ENCODE results near the gene ERGIC1.
A peak's percentile ranks its signal among the peaks of the same experiment; 100 is the strongest.
"Not testable (repeated sequence)": the region's sequence is repeated elsewhere in the genome, so short reads cannot be mapped to it uniquely, and the experiment has no call there.

Gene ERGIC1, protein sequence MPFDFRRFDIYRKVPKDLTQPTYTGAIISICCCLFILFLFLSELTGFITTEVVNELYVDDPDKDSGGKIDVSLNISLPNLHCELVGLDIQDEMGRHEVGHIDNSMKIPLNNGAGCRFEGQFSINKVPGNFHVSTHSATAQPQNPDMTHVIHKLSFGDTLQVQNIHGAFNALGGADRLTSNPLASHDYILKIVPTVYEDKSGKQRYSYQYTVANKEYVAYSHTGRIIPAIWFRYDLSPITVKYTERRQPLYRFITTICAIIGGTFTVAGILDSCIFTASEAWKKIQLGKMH

DNA sequence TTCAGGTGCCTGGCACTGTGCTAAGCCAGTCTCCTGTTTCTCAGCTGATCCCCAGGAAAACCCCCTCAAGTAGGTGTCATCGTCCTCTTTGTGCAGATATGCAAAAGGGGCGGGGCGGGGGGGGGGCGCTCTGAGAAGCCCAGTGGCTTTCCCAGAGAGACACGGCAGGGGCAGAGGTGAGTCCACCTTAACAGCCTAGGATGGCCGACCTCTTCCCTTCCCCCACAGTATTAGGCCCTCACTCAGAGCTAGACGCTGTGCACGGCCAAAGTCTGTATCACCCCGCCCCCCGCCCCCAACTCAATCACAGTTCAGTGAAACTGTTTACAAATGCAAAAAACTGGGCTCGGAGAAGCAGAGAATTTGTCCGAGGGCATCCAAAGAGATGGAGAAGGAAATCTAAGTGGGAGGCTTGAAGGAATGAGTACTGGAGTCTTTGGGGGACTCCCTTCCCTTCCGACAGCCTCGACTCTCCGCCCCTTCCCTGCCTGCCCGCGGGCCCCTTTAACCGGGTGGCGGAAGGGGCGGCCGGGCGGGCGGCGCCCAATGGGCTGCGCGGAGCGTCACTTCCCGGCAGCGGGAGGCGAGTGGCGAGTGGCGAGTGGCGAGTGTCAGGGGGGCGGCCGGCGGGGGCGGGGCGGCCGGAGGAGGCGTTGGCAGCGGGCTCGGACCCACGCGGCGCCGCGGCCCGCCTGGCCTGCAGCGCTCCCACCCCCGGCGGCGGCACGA is at the start of gene ERGIC1:
TSS of gene ERGIC1 (plus strand) at position 566 of the 729 bp plus-strand sequence. CDS start at position 729, 163 bp downstream.
- peak within 1 kb of the TSS; percentile 77 for H3K27ac ChIP-seq
- DNase-seq (ENCODE audit: low read depth, low spot score) = no peak

GRCh38 chr5:172785429-172786088 is 48.5 kb upstream of the ERGIC1 start:
- no peak overlapping the region for H3K27ac ChIP-seq
- no peak for DNase-seq (ENCODE audit: low read depth, low spot score)

DNA sequence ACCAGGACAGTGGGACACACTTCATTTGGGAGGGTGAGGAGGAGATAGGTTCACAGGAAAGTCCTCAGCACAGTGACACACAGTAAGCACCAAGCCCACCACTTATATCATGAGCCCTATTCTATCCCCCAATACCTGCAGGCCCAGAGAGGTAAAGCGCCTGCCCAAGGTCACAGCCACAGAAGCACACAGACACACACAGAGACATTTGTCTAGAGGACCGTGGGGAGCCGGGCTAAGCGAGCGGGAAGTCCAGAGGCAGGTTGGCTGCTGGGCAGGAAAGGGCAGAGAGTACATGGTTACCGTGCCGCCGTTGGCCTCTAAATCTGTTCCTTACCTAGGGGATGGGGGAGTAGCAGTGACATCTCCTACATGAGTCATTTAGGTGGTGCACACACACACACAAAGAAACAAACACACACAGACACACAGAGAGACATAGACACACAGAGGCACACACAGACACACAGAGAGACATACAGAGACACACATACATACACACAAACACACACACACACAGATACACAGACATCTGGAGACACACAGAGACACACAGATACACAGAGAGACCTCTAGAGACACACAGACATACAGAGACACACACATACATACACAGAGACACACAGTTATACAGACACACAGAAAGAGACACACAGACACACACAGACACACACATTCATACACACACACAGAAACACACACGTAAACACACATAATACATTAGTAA is 47.2 kb upstream of the ERGIC1 start:
- H3K27ac ChIP-seq = no peak overlapping the region
- DNase-seq (ENCODE audit: low read depth, low spot score) = no peak

GRCh38 chr5:172787538-172787937 is 46.5 kb upstream of the ERGIC1 start:
- not testable (repeated sequence) for DNase-seq (ENCODE audit: low read depth, low spot score); H3K27ac ChIP-seq

GRCh38 chr5:172788771-172789686 is 45.0 kb upstream of the ERGIC1 start:
- no peak overlapping the region for H3K27ac ChIP-seq
- DNase-seq (ENCODE audit: low read depth, low spot score) = no peak

GRCh38 chr5:172789687-172790495 is 44.2 kb upstream of the ERGIC1 start:
- DNase-seq (ENCODE audit: low read depth, low spot score) = no peak
- no peak overlapping the region for H3K27ac ChIP-seq

GRCh38 chr5:172790496-172790889 is 43.6 kb upstream of the ERGIC1 start:
- no peak for DNase-seq (ENCODE audit: low read depth, low spot score)
- H3K27ac ChIP-seq = no peak overlapping the region

DNA sequence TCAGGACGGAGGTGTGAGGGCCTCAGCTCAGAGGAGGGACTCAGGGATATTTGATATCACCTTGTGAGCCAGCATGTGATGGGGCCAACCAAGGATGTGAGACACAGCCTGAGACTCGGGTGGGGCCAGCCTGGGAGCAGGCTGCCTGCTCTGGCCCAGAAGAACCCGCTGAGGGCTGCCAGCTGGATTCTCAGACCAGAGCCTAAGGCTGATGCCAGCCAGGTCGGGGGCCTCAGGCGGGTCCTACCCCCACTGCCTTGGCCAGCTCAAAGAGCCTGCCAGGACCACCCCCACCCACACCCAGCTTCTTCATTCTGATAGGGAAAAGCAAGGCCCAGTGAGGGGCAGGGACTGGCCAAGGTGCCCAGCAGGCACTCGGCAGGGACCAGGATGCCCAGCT is 42.8 kb upstream of the ERGIC1 start:
- DNase-seq (ENCODE audit: low read depth, low spot score) = no peak
- no peak overlapping the region for H3K27ac ChIP-seq

DNA sequence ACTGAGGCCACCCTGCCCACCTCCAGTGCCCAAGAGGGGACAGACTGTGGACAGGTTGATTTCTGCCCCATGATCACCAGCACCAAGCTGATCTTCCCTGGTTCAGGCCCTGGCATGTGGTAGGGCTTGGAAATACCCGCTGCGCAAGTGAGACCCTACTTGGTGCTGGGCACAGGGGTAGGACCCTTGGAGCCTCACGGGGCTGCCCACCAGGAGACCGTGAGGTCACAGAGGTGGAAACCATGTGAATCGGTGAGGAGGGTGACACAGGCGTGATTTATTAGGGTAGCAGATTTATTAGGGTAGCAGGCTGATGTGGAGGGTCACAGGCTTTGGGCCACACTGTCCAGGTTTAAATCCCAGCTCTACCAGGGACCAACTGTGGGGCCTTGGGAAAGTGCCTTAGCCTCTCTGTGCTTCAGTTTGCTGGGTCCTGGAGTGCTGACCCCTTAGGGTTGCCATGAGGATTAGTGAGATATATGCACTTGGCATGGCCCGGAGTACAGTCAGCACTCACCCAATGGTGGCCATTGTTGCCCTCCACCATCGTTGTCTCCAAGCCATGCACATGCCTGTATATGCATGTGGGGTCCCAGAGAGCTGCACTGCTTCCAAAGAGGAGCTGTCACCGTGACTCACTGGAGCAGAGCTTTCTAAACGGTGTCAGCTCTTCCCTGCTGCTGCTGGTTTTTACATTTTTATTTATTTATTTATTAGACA is 42.2 kb upstream of the ERGIC1 start:
- no peak overlapping the region for H3K27ac ChIP-seq
- DNase-seq (ENCODE audit: low read depth, low spot score) = no peak

DNA sequence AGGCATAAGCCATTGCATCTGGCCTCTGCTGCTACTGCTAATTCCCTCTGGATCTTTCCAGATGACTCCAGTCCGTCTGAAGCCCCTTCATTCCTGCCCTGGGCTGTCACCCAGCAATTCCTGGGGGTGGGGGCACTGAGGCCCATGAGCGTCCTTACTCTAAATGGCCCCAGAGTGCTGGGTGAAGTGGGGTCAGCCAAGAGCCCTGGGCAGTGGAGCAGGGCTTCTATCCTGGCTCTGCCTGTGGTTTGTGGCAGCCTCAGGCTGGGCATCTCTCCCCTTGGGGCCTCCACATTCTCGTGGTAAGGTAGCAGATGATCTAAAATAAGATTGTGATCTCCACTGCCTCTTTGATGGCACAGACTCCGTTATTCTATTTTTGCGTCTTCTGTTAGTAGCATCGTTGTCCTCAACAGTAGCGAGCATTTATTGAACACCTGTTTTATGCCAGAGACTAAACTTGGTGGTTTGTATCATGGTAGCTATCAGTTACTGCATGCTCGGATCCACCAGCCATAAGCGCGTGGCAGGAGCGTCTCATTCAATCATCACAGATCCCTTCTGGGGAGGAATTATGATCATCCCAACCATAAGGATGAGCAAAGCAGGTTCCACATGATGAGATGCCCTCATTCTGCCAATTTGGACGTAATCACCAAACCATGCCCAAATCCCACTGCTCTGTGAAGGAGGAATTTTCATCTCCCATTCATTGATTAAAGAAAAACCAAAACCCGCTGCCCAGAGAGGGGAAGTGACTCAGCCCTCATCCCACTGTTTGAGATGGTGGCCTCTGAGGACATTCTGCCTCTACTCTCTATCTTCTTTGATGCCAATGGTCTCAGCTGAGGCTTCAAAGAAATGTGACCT is 41.1 kb upstream of the ERGIC1 start:
- no peak for DNase-seq (ENCODE audit: low read depth, low spot score)
- H3K27ac ChIP-seq = no peak overlapping the region

DNA sequence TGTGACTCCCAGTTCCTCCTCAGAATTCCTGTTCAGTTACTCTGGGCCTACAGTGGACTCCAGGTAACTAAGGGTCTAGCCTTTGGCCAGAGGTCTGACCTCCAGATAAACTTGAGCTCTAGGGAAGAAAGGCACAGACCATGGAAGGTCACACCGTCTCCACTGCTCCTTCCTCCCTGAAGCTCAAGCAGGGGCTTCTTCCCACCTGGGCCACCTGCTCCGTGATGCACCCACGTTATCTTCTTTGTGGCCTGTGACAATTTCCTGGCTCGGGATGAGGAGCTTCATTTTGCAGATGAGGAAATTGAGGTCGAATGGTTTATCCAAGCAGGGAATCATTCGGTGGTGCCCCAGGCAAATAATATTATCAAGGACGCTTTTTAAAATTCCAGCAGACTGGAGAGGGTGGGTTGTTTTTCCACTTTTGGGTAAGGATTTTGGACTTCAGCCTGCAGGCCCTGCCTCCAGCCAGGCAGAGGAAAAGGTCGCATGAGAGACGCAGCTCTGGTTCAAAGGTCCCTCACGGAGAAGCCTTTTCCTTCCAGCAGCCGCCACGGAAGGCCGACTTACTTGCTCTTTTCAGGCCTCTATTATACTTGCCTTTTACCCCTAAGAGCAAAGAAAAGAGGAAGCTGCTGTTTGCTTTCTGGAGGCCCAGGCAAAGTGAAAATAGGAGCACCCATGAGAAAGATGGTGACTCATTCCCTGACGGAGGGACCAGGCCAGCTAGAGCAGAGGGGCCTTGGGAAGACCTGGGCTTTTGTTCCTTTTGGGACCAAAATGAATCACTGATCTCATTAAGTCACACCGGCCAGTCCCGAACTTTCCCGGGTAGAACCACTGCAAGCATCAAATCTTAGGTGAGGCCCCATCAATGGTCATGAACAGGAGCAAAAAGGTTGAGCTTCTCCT is 40.2 kb upstream of the ERGIC1 start:
- H3K27ac ChIP-seq = no peak overlapping the region
- no peak for DNase-seq (ENCODE audit: low read depth, low spot score)

- no peak overlapping the region for H3K27ac ChIP-seq
- DNase-seq (ENCODE audit: low read depth, low spot score) = no peak
Observed at GRCh38 chr5:172795318-172795977, 38.6 kb upstream of the ERGIC1 start.

DNA sequence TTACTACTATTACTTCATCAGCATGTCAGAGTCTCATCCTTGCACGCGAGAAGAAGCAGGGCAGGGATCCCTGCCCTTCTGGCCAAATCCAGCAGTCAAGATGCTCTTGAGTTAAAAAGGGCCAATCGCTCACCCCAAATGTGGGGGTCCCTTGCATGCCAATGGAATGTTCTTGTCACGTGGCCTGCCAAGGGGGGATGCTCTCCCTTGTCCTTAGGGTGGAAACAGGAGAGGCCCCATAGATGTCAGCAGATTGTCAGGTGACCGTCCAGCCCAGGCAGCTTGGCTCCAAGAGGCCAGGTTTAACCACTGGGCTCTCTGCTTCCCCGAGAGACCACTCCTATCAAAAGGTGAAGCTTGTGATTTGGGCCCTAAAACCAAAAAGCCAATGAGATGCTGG is 37.7 kb upstream of the ERGIC1 start:
- no peak for DNase-seq (ENCODE audit: low read depth, low spot score)
- no peak overlapping the region for H3K27ac ChIP-seq

- peak overlapping the region; percentile 99 for H3K27ac ChIP-seq
- DNase-seq (ENCODE audit: low read depth, low spot score) = no peak
Observed at GRCh38 chr5:172797771-172798191, 36.3 kb upstream of the ERGIC1 start.

DNA sequence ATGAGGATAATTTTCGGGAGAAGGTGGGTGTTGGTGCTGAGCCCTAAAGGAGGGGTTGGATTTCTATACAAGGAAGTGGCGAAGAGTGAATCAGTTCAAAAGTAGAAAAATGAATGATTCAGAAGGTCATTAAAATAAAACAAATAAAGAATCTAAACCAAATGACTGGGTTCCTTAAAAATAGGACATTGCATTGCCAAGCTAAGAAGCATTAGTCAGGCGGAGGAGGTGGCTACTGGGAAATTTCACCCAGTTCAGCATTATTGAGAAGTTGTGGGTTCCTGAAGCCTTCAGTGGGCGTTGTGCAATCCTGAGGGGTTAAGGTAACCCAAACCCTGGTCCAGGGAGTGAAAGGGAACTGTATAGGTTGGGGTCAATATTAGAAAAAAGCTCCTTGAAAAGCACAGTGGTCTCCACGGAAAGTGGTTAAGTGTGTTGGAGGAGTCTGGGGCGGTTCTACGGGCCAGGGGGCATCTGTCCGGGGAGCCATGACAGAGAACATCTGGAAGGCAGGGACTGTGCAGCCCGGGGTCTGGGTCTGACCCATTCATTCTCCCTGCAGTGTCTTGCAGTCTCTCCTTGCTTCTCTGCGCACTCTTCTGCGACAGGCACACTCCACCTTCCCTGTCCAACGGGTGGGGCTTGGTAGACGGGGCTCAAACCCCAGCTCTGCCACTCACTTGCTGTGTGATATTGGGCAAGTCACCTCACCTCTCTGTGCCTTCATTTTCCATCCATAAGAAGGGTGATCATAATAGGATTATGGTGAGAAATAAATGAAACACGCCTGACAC is 35.4 kb upstream of the ERGIC1 start:
- DNase-seq (ENCODE audit: low read depth, low spot score) = peak; percentile 65
- peak overlapping the region; percentile 99 for H3K27ac ChIP-seq

Data from epithelial cell of prostate (primary cell).